Epithelial cell of esophagus (primary cell): ENCODE measurements around the gene WWTR1.

ENCODE experiments used
- DNase-seq: peaks from one replicate; pipeline ENCODE4 v3.0.0; 2010; ENCODE audit warnings: low read depth
- H3K4me3 ChIP-seq: 2 replicates; pipeline ENCODE4 v1.5.1; 2011; ENCODE audit warnings: mild to moderate bottlenecking, low read length, control low read depth
- TF ChIP-seq, protein P1 (sequence below): IDR thresholded peaks from 2 replicates; pipeline ENCODE4 v1.5.1; 2011; ENCODE audit warnings: low read depth, mild to moderate bottlenecking, low read length, control low read depth, inconsistent platforms; ENCODE audit not compliant: insufficient read depth; ENCODE audit errors: missing control alignments

WWTR1 gene

GRCh38 chr3:149489060-149489690 is 168.7 kb downstream of the WWTR1 start:
- DNase-seq: no peak
- TF ChIP-seq, protein P1, sequence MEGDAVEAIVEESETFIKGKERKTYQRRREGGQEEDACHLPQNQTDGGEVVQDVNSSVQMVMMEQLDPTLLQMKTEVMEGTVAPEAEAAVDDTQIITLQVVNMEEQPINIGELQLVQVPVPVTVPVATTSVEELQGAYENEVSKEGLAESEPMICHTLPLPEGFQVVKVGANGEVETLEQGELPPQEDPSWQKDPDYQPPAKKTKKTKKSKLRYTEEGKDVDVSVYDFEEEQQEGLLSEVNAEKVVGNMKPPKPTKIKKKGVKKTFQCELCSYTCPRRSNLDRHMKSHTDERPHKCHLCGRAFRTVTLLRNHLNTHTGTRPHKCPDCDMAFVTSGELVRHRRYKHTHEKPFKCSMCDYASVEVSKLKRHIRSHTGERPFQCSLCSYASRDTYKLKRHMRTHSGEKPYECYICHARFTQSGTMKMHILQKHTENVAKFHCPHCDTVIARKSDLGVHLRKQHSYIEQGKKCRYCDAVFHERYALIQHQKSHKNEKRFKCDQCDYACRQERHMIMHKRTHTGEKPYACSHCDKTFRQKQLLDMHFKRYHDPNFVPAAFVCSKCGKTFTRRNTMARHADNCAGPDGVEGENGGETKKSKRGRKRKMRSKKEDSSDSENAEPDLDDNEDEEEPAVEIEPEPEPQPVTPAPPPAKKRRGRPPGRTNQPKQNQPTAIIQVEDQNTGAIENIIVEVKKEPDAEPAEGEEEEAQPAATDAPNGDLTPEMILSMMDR: peak; percentile 66
- H3K4me3 ChIP-seq: no peak overlapping the region

GRCh38 chr3:149487598-149488197 is 170.1 kb downstream of the WWTR1 start:
- H3K4me3 ChIP-seq: no peak overlapping the region
- TF ChIP-seq, protein P1: peak; percentile 40
- DNase-seq: no peak

- no peak overlapping the region for H3K4me3 ChIP-seq
- TF ChIP-seq, protein P1: no peak
- DNase-seq: no peak
Measured at GRCh38 chr3:149486726-149487125, 171.1 kb downstream of the WWTR1 start.

DNA sequence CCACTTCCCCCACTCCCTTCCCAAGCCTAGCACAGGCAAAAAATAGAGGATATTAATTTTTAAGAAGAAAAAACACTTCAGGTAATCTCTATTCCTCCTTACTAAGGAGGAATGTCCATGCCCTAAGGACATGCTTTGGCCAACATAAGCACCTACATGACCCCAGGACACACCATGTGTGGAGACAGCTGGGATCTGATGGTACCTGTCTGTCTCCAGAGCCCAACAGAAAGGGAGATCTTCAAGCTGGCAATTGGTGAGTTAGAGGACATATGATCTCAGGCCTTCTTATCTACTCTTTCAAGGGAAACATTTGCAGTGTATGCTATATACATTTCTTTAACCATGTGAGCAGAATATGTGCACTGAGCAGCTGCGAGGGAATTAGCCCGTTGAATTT is 176.3 kb downstream of the WWTR1 start:
- TF ChIP-seq, protein P1: no peak
- no peak for DNase-seq
- H3K4me3 ChIP-seq: no peak overlapping the region

- no peak for DNase-seq
- TF ChIP-seq, protein P1: no peak
- H3K4me3 ChIP-seq: no peak overlapping the region
Measured at GRCh38 chr3:149481056-149481455, 176.8 kb downstream of the WWTR1 start.

DNA sequence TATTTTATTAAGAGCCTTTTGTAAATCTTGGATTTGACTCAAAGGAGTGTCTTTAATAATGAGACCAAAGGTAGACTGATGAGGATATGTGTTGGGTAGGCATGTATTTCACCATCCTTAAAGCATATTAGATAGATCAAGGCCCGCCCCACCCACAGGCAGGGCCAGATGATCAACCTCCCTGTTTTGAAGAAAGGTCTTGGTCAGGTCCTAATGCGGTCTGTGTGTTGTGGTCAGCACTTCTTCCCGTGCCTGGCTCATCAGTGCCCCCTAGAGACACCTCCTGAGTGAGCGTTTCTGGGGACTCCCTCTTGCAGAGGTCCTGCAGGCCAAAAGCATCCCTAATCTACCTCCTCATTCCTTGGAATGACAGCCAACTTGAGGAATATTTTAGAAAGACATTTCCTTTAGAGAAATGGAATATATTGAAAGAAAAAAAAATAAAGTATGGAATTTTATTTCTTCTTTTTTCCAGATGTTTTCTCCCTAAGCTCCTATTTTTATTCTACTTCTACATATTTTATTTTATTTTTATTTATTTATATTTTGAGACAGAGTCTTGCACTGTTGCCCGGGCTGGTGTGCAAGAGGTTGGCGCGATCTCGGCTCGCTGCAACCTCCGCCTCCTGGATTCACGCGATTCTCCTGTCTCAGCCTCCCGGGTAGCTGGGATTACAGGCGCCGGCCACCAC is 177.4 kb downstream of the WWTR1 start:
- TF ChIP-seq, protein P1: peak; percentile 94
- peak; percentile 82 for DNase-seq
- no peak overlapping the region for H3K4me3 ChIP-seq
